GM21367 (cell line): Measurements from ENCODE around the gene TAF11L6.
"Not testable (repeated sequence)": the region's sequence is repeated elsewhere in the genome, so short reads cannot be mapped to it uniquely, and the experiment has no call there.

Experiments used
- ATAC-seq: cut with Tn5 transposase; IDR thresholded peaks from one replicate; pipeline ENCODE4 v1.9.1; 2021; ENCODE audit not compliant: unreplicated experiment

The TAF11L6 gene

GRCh38 chr5:17528369-17528768 is at the start of gene TAF11L6:
Gene TAF11L6, plus strand, starts transcription at chr5:17528669.
- ATAC-seq, result not testable (repeated sequence)

GRCh38 chr5:17481378-17481777 is 47.1 kb upstream of the TAF11L6 start:
- ATAC-seq, result no peak

GRCh38 chr5:17482790-17483189 is 45.7 kb upstream of the TAF11L6 start:
- no peak for ATAC-seq

- ATAC-seq, result not testable (repeated sequence)
Measured at GRCh38 chr5:17486464-17487173, 41.9 kb upstream of the TAF11L6 start.

GRCh38 chr5:17487174-17487512 is 41.3 kb upstream of the TAF11L6 start:
- ATAC-seq, result no peak

GRCh38 chr5:17491257-17491656 is 37.2 kb upstream of the TAF11L6 start:
- not testable (repeated sequence) for ATAC-seq

- ATAC-seq, result no peak
Measured at GRCh38 chr5:17492770-17493169, 35.7 kb upstream of the TAF11L6 start.

GRCh38 chr5:17497446-17497845 is 31.0 kb upstream of the TAF11L6 start:
- no peak for ATAC-seq

- ATAC-seq, result not testable (repeated sequence)
Measured at GRCh38 chr5:17497931-17498330, 30.5 kb upstream of the TAF11L6 start, which contains the start of gene TAF11L2. Gene TAF11L2, plus strand, starts transcription at chr5:17498231.

GRCh38 chr5:17511775-17512325 is 16.6 kb upstream of the TAF11L6 start:
- no peak for ATAC-seq

GRCh38 chr5:17517526-17517925 is 10.9 kb upstream of the TAF11L6 start:
- ATAC-seq, result not testable (repeated sequence)

- ATAC-seq, result not testable (repeated sequence)
Measured at GRCh38 chr5:17518067-17518466, 10.4 kb upstream of the TAF11L6 start, which contains the start of gene TAF11L3. Gene TAF11L3, plus strand, starts transcription at chr5:17518367.

GRCh38 chr5:17519508-17519907 is 9.0 kb upstream of the TAF11L6 start:
- ATAC-seq, result not testable (repeated sequence)

- not testable (repeated sequence) for ATAC-seq
Measured at GRCh38 chr5:17521501-17521900, 7.0 kb upstream of the TAF11L6 start, which contains the start of gene TAF11L4. Gene TAF11L4, plus strand, starts transcription at chr5:17521801.

GRCh38 chr5:17524935-17525334 is 3.5 kb upstream of the TAF11L6 start, which contains the start of gene TAF11L5:
Gene TAF11L5, plus strand, starts transcription at chr5:17525235.
- not testable (repeated sequence) for ATAC-seq

GRCh38 chr5:17526504-17526903 is 2.0 kb upstream of the TAF11L6 start:
- not testable (repeated sequence) for ATAC-seq
